Keratinocyte (primary cell): Measurements from ENCODE around the gene WDR77. TPM values are rescaled to one million over a fixed set of nuclear protein-coding genes. Genes with fewer than 3 reads are reported as not detected.

Experiments
- DNase-seq: peaks from one replicate; pipeline ENCODE4 v3.0.0-alpha.2; 2011; ENCODE audit warnings: low read depth, missing footprints, low spot score
- FAIRE-seq: peaks from 2 replicates; lab custom pipeline; 2011; peaks lifted over from hg19 to GRCh38; lab: Jason Lieb, UNC
- H2AFZ ChIP-seq: 2 replicates; pipeline ENCODE4 v1.6.0; 2012; ENCODE audit warnings: low read length, control low read depth, inconsistent platforms; ENCODE audit not compliant: control insufficient read depth
- H3K27ac ChIP-seq: 2 replicates; pipeline ENCODE4 v1.5.1; 2011; ENCODE audit warnings: low read length; ENCODE audit not compliant: control insufficient read depth, insufficient read depth
- H3K27me3 ChIP-seq: 3 replicates; pipeline ENCODE4 v1.6.0; 2011; ENCODE audit warnings: low read length; ENCODE audit not compliant: control insufficient read depth, insufficient read depth; ENCODE audit errors: extremely low read depth
- H3K36me3 ChIP-seq, 2 experiments: 2 replicates in 1 of 2; 3 replicates in 1 of 2; pipeline ENCODE4 v1.5.1; 2011; ENCODE audit warnings: low read length in 2 of 2, mild to moderate bottlenecking in 1 of 2; ENCODE audit not compliant: control insufficient read depth in 2 of 2, insufficient read depth in 2 of 2; ENCODE audit errors: extremely low read depth in 1 of 2
- H3K4me1 ChIP-seq: 3 replicates; pipeline ENCODE4 v1.5.1; 2011; ENCODE audit warnings: low read length; ENCODE audit not compliant: control insufficient read depth, insufficient read depth; ENCODE audit errors: extremely low read depth
- H3K4me2 ChIP-seq: 3 replicates; pipeline ENCODE4 v1.6.0; 2011; ENCODE audit warnings: low read depth, low read length; ENCODE audit not compliant: control insufficient read depth, insufficient read depth; ENCODE audit errors: extremely low read depth
- H3K4me3 ChIP-seq, 3 experiments: fragments of 200-600 bp in 1 of 3; sonication (generic) in 1 of 3; 2 replicates in 2 of 3; 3 replicates in 1 of 3; pipeline ENCODE4 v1.5.1; 2011 to 2016; ENCODE audit warnings: low read length in 3 of 3, mild to moderate bottlenecking in 3 of 3, control low read depth in 2 of 3, inconsistent platforms in 1 of 3, low read depth in 1 of 3, mixed read lengths in 1 of 3, mixed run types in 1 of 3, moderate library complexity in 1 of 3; ENCODE audit not compliant: control insufficient read depth in 2 of 3, insufficient read depth in 2 of 3; ENCODE audit errors: extremely low read depth in 1 of 3
- H3K79me2 ChIP-seq: 2 replicates; pipeline ENCODE4 v1.6.0; 2012; ENCODE audit warnings: low read length; ENCODE audit not compliant: control insufficient read depth, insufficient read depth
- H3K9ac ChIP-seq: 3 replicates; pipeline ENCODE4 v1.6.0; 2011; ENCODE audit warnings: low read length; ENCODE audit not compliant: control insufficient read depth, insufficient read depth; ENCODE audit errors: extremely low read depth
- H3K9me1 ChIP-seq: 3 replicates; pipeline ENCODE4 v1.6.0; 2011; ENCODE audit warnings: low read length; ENCODE audit not compliant: control insufficient read depth, insufficient read depth; ENCODE audit errors: extremely low read depth
- H3K9me3 ChIP-seq: 2 replicates; pipeline ENCODE4 v1.5.1; 2012; ENCODE audit warnings: low read depth, low read length; ENCODE audit not compliant: control insufficient read depth
- H4K20me1 ChIP-seq: 3 replicates; pipeline ENCODE4 v1.6.0; 2011; ENCODE audit warnings: low read length; ENCODE audit not compliant: control insufficient read depth, insufficient read depth; ENCODE audit errors: extremely low read depth
- CTCF ChIP-seq, 3 experiments: IDR thresholded peaks in 1 of 3; conservative IDR thresholded peaks in 1 of 3; optimal IDR thresholded peaks in 1 of 3; 2 replicates in 2 of 3; 3 replicates in 1 of 3; pipeline versions ENCODE3 to v1.5.1; 2011; ENCODE audit warnings: low read length in 3 of 3, mild to moderate bottlenecking in 3 of 3, moderate library complexity in 2 of 3, control low read depth in 1 of 3, inconsistent platforms in 1 of 3; ENCODE audit not compliant: insufficient read depth in 2 of 3; ENCODE audit errors: extremely low read depth in 1 of 3
- EZH2 ChIP-seq: IDR thresholded peaks from one replicate; pipeline ENCODE4 v1.6.1; 2012; ENCODE audit warnings: inconsistent platforms, mild to moderate bottlenecking, low read length, moderate library complexity
- dilution Hi-C: fragments of 300-500 bp; cut with MboI; formaldehyde crosslinking; loops from one replicate; pipeline ENCODE4 v1.7.0; 2020; ENCODE audit warnings: low sequenced_read_pairs; ENCODE audit not compliant: extremely low pct_ligation_motif_present
- polyA plus RNA-seq, 5 experiments: library from polyadenylated mRNA; depleted of rRNA in 3 of 5; stranded (reverse) in 3 of 5; stranded (forward) in 1 of 5; unstranded in 1 of 5; fragments of >200 nt; gene quantifications; 1 replicate in 1 of 5; 2 replicates in 3 of 5; 3 replicates in 1 of 5; pipeline versions ENCODE4 v1.2.1 to v1.2.3, GENCODE V29; 2011 to 2012; ENCODE audit warnings: missing spikeins in 2 of 5, low read depth in 1 of 5, low replicate concordance in 1 of 5

Gene WDR77
- polyA plus RNA-seq, 1 donor (not counting 4 experiments of a cell fraction or from before 2014, with no cell fraction given): 110 TPM

- Histone ChIP-seq H4K20me1 (no peaks in the 10 kb centered on the region), H3K9ac (no peak overlapping the region), H3K9me1 (no peaks in the 10 kb centered on the region), H3K4me3 (no peak overlapping the region), H3K36me3 (peaks cover 2 to 7% of the 10 kb centered on the region in 2 experiments), H3K27ac (no peak overlapping the region), H3K79me2 (no peaks in the 10 kb centered on the region), H2AFZ (no peak overlapping the region), H3K9me3 (no peaks in the 10 kb centered on the region), H3K4me1 (peaks cover 3% of the 10 kb centered on the region), H3K27me3 (no peaks in the 10 kb centered on the region), H3K4me2 (no peak overlapping the region)
- FAIRE-seq (no peak), DNase-seq (no peak)
- TF ChIP-seq EZH2 (no peak), CTCF (optimal IDR thresholded peaks at IDR 0.05 in 1 of 3, IDR thresholded peaks at IDR 0.05 in 1 of 3, conservative IDR thresholded peaks at IDR 0.05 in 1 of 3; ENCODE audit: extremely low read depth in 1 of 3, insufficient read depth in 2 of 3, low read length in 3 of 3) (no peak)
- dilution Hi-C loops: no loop called here
Measured at GRCh38 chr1:111465754-111466153, 16.7 kb upstream of the WDR77 start.

- no peak for TF ChIP-seq EZH2
- no peak for TF ChIP-seq CTCF (optimal IDR thresholded peaks at IDR 0.05 in 1 of 3, IDR thresholded peaks at IDR 0.05 in 1 of 3, conservative IDR thresholded peaks at IDR 0.05 in 1 of 3; ENCODE audit: extremely low read depth in 1 of 3, insufficient read depth in 2 of 3, low read length in 3 of 3)
- Histone ChIP-seq H3K27me3 (no peaks in the 10 kb centered on the region), H3K79me2 (no peaks in the 10 kb centered on the region), H3K4me2 (no peak overlapping the region), H3K9me1 (no peaks in the 10 kb centered on the region), H3K9ac (no peak overlapping the region), H2AFZ (no peak overlapping the region), H3K27ac (no peak overlapping the region), H3K4me1 (peaks cover 3% of the 10 kb centered on the region), H3K9me3 (no peaks in the 10 kb centered on the region), H4K20me1 (no peaks in the 10 kb centered on the region), H3K4me3 (no peak overlapping the region), H3K36me3 (peaks cover 6 to 15% of the 10 kb centered on the region in 2 experiments)
- dilution Hi-C loops: no loop called here
- FAIRE-seq (peak; percentile 17), DNase-seq (no peak)
Measured at GRCh38 chr1:111463029-111463683, 14.1 kb upstream of the WDR77 start.
